Measurements from ENCODE around the gene FTHL17. TPM values are rescaled to one million over a fixed set of nuclear protein-coding genes. Genes with fewer than 3 reads are reported as not detected.

Gene FTHL17
- total RNA-seq, 6 experiments from 2014 or later = not detected

GRCh38 chrX:31061091-31061490 is 10.8 kb downstream of the FTHL17 start:
- H3K4me1 Mint-ChIP-seq (ENCODE audit: low read depth) = no peaks in the 10 kb centered on the region
- no peaks in the 10 kb centered on the region for H3K36me3 Mint-ChIP-seq (ENCODE audit: low read depth)
- no peaks in the 10 kb centered on the region for H3K27me3 Mint-ChIP-seq (ENCODE audit: insufficient read depth)
- no peak for DNase-seq
- H3K9me3 Mint-ChIP-seq = no peaks in the 10 kb centered on the region
- H3K27ac Mint-ChIP-seq = no peak overlapping the region
- no peak overlapping the region for H3K4me3 Mint-ChIP-seq
- TF ChIP-seq CTCF (IDR thresholded peaks at IDR 0.05) = no peak

DNA sequence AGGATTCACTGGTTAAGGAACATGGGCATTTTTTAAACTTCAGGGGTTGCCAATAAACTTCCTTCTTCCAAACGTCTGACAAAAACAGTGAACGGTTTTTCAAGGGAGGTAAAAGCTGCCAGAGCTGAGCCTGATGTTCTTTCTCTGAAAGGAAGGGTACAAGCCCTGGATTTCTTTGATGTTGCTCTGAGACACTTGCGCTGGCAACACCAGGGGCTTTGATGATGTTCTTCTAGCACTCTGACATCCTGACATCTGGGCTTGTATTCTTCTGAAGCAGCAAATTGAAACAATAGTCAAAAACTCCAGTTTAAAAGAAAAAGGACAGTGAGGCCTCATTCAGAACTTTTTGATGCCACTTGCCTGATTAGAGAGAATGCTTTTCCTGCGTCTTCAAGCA is 11.8 kb downstream of the FTHL17 start:
- DNase-seq = no peak
- no peak overlapping the region for H3K4me3 Mint-ChIP-seq
- H3K4me1 Mint-ChIP-seq (ENCODE audit: low read depth) = no peaks in the 10 kb centered on the region
- H3K36me3 Mint-ChIP-seq (ENCODE audit: low read depth) = no peaks in the 10 kb centered on the region
- no peak for TF ChIP-seq CTCF (IDR thresholded peaks at IDR 0.05)
- no peak overlapping the region for H3K27ac Mint-ChIP-seq
- no peaks in the 10 kb centered on the region for H3K27me3 Mint-ChIP-seq (ENCODE audit: insufficient read depth)
- H3K9me3 Mint-ChIP-seq = no peaks in the 10 kb centered on the region

DNA sequence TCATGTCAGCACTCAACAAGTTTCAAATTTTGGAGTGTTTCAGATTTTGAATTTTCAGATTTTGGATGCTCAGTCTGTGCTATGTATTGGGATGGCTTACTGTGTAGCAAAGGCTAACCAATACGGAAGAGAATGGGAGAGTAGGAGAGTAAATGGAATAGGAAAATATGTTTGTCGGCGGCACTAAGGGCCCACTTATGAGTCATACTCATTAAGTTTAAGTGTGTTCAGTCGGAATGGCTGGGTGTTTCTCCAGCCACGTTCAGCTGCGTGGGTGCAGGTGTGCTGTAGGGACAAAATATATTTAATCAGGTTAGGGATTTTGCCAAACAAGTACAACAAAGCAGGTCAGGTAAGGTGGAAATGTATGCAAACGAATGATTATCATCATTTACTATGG is 13.6 kb downstream of the FTHL17 start:
- H3K9me3 Mint-ChIP-seq = no peaks in the 10 kb centered on the region
- no peak for DNase-seq
- H3K36me3 Mint-ChIP-seq (ENCODE audit: low read depth) = no peaks in the 10 kb centered on the region
- no peak overlapping the region for H3K27ac Mint-ChIP-seq
- H3K4me1 Mint-ChIP-seq (ENCODE audit: low read depth) = no peaks in the 10 kb centered on the region
- no peaks in the 10 kb centered on the region for H3K27me3 Mint-ChIP-seq (ENCODE audit: insufficient read depth)
- no peak for TF ChIP-seq CTCF (IDR thresholded peaks at IDR 0.05)
- H3K4me3 Mint-ChIP-seq = no peak overlapping the region

GRCh38 chrX:31057691-31058090 is 14.2 kb downstream of the FTHL17 start:
- DNase-seq = no peak
- Mint-ChIP-seq H3K36me3 (ENCODE audit: low read depth) (no peaks in the 10 kb centered on the region), H3K4me3 (no peak overlapping the region), H3K9me3 (no peaks in the 10 kb centered on the region), H3K27ac (no peak overlapping the region), H3K4me1 (ENCODE audit: low read depth) (no peaks in the 10 kb centered on the region), H3K27me3 (ENCODE audit: insufficient read depth) (no peaks in the 10 kb centered on the region)
- no peak for TF ChIP-seq CTCF (IDR thresholded peaks at IDR 0.05)

DNA sequence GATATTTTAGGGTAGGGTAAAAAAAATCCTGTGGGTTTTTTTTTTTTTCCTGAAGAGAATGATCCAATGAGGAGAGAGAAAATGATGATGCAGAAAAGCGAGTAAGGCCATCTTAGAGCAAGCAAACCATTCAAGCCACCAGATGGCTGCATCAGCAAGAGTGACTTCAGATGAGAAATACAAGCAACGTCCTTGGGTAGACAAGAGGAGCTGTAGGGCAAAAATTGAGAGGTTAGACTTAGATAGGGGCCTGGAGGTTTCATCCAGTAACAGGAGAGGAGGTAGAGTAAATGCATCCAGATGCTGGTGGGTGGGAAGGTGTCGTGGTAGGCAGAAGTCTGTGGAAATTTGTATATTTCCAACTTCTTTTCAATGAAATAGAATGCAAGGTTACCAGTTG is 14.6 kb downstream of the FTHL17 start:
- H3K4me3 Mint-ChIP-seq = no peak overlapping the region
- DNase-seq = no peak
- H3K27ac Mint-ChIP-seq = no peak overlapping the region
- no peaks in the 10 kb centered on the region for H3K9me3 Mint-ChIP-seq
- H3K4me1 Mint-ChIP-seq (ENCODE audit: low read depth) = no peaks in the 10 kb centered on the region
- TF ChIP-seq CTCF (IDR thresholded peaks at IDR 0.05) = no peak
- no peaks in the 10 kb centered on the region for H3K36me3 Mint-ChIP-seq (ENCODE audit: low read depth)
- H3K27me3 Mint-ChIP-seq (ENCODE audit: insufficient read depth) = no peaks in the 10 kb centered on the region

- Mint-ChIP-seq H3K4me3 (no peak overlapping the region), H3K36me3 (ENCODE audit: low read depth) (no peaks in the 10 kb centered on the region), H3K4me1 (ENCODE audit: low read depth) (no peaks in the 10 kb centered on the region), H3K27ac (no peak overlapping the region), H3K9me3 (no peaks in the 10 kb centered on the region), H3K27me3 (ENCODE audit: insufficient read depth) (no peaks in the 10 kb centered on the region; the same call in 1 of the 2 replicates)
- no peak for TF ChIP-seq CTCF (IDR thresholded peaks at IDR 0.05)
- no peak for DNase-seq
Observed at GRCh38 chrX:31053621-31054020, 18.2 kb downstream of the FTHL17 start.

Data from HFFc6 (cell line).